Large intestine (tissue), 3 donors: Measurements from ENCODE around the gene IRS1. TPM values are rescaled to one million over a fixed set of nuclear protein-coding genes. Genes with fewer than 3 reads are reported as not detected.
A peak's percentile ranks its signal among the peaks of the same experiment; 100 is the strongest.

Experiments
- DNase-seq, 2 donors: peaks; one replicate each; pipeline versions ENCODE4 v3.0.0 to v3.0.0-alpha.2; 2013
- H3K27ac ChIP-seq: one replicate; pipeline ENCODE4 v1.5.1; 2013; ENCODE audit warnings: low read length
- H3K27me3 ChIP-seq: 2 replicates; pipeline ENCODE4 v1.6.1; 2013; ENCODE audit warnings: low read length; ENCODE audit not compliant: control insufficient read depth, insufficient read depth
- H3K36me3 ChIP-seq: 2 replicates; pipeline ENCODE4 v1.6.1; 2013; ENCODE audit warnings: low read length; ENCODE audit not compliant: control insufficient read depth, insufficient read depth
- H3K4me1 ChIP-seq: one replicate; pipeline ENCODE4 v1.6.1; 2013; ENCODE audit warnings: low read length; ENCODE audit not compliant: control insufficient read depth, insufficient read depth
- H3K4me3 ChIP-seq: one replicate; pipeline ENCODE4 v1.5.1; 2013; ENCODE audit warnings: low read length
- H3K9me3 ChIP-seq: one replicate; pipeline ENCODE4 v1.6.1; 2013; ENCODE audit warnings: mild to moderate bottlenecking, low read depth, low read length, moderate library complexity; ENCODE audit not compliant: control insufficient read depth
- WGBS: methylation state at CpG from one replicate; pipeline ENCODE4 v1.1.5; 2013; ENCODE audit warnings: low lambda C conversion rate; ENCODE audit not compliant: insufficient coverage; 5-methylcytosine and 5-hydroxymethylcytosine counted together
- polyA plus RNA-seq: library from polyadenylated mRNA; unstranded; fragments of 120-200 nt; gene quantifications from one replicate; pipeline ENCODE4 v1.2.1, GENCODE V29; 2013

Gene IRS1
- polyA plus RNA-seq, 1 donor: 23.1 TPM

- H3K4me1 ChIP-seq: peaks cover 38% of the 10 kb centered on the region
- no peaks in the 10 kb centered on the region for H3K27me3 ChIP-seq
- WGBS: no CpG with 5 or more reads among the region's 50 CpGs
- peak in 1 of 2 donors; percentile 14 for DNase-seq
- peaks cover 27% of the 10 kb centered on the region for H3K36me3 ChIP-seq
- H3K9me3 ChIP-seq: peaks cover 18% of the 10 kb centered on the region
- no peak overlapping the region for H3K27ac ChIP-seq
- peak overlapping the region; percentile 93 for H3K4me3 ChIP-seq
Measured at GRCh38 chr2:226797289-226797988, 2.2 kb downstream of the IRS1 start.

DNA sequence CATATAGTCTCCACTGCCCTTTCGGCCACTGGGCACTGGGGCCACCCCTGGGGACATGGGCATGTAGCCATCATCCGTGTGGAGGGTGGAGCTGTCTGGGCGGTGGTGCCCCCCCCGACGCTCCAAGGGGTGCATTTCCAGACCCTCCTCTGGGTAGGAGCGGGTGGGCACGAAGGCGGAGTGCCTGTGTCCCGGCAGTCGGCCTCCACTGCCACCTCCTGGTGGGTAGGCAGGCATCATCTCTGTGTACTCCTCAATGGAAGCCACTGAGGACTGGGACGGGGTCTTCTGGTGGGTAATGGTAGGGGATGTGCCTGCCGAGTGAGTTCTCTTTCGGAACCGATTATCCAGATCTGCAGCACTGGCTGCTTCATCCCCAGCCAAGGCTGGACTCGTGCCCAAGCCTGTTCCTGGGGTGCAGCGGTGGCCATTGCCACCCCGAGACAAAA is 2.8 kb downstream of the IRS1 start:
- H3K27ac ChIP-seq: peak overlapping the region; percentile 13
- H3K36me3 ChIP-seq: peaks cover 27% of the 10 kb centered on the region
- peak overlapping the region; percentile 93 for H3K4me3 ChIP-seq
- peaks cover 42% of the 10 kb centered on the region for H3K4me1 ChIP-seq
- WGBS: no CpG with 5 or more reads among the region's 17 CpGs
- H3K27me3 ChIP-seq: no peaks in the 10 kb centered on the region
- DNase-seq: peak in 1 of 2 donors; percentile 20
- peaks cover 18% of the 10 kb centered on the region for H3K9me3 ChIP-seq

GRCh38 chr2:226796012-226796839 is 3.4 kb downstream of the IRS1 start:
- Histone ChIP-seq H3K27ac (peak overlapping the region; percentile 96), H3K4me1 (peaks cover 42% of the 10 kb centered on the region), H3K4me3 (peak overlapping the region; percentile 41), H3K36me3 (peaks cover 27% of the 10 kb centered on the region), H3K27me3 (no peaks in the 10 kb centered on the region), H3K9me3 (peaks cover 18% of the 10 kb centered on the region)
- DNase-seq: peak in 1 of 2 donors; percentile 8
- no CpG with 5 or more reads among the region's 25 CpGs for WGBS

DNA sequence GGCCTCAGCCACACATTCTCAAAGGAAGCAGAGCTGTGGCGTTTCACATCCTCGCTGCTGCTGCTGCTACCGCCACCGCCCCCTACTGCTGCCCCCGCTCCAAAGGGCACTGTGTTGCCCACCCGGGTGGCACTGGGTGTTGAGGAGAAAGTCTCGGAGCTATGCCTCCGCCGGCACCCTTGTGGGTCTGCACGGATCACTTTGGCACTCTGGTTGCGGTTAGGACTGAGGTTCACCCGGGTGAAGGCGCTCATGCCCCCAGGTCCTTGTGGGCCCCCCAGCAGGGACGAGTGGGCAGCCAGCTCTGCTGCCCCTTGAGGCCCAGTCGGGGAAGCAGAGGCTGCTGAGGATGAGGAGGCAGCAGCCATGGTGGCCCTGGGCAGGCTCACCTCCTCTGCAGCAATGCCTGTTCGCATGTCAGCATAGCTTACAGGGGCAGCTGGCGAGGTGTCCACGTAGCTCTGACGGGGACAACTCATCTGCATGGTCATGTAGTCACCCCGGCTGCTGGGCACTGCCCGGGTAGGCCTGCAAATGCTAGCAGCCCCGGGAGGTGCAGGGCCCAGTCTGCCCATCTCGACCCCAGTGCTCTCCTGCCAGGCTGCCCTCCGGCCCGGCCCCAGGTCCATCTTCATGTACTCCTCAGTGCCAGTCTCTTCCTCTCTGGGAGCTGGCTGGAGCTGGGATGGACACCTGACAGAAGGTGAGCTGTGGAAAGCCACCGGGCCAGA is 4.2 kb downstream of the IRS1 start:
- Histone ChIP-seq H3K4me1 (peaks cover 44% of the 10 kb centered on the region), H3K9me3 (peaks cover 18% of the 10 kb centered on the region), H3K27ac (peak overlapping the region; percentile 96), H3K36me3 (peaks cover 27% of the 10 kb centered on the region), H3K4me3 (peak overlapping the region; percentile 41), H3K27me3 (no peaks in the 10 kb centered on the region)
- WGBS: no CpG with 5 or more reads among the region's 26 CpGs
- peak in 1 of 2 donors; percentile 21 for DNase-seq

GRCh38 chr2:226794751-226795171 is 4.9 kb downstream of the IRS1 start:
- peak in 1 of 2 donors; percentile 45 for DNase-seq
- Histone ChIP-seq H3K27me3 (no peaks in the 10 kb centered on the region), H3K4me1 (peaks cover 47% of the 10 kb centered on the region), H3K27ac (peak overlapping the region; percentile 96), H3K9me3 (peaks cover 18% of the 10 kb centered on the region), H3K4me3 (peak overlapping the region; percentile 41), H3K36me3 (peaks cover 27% of the 10 kb centered on the region)
- 40% methylated on average over 1 of the region's 9 CpGs for WGBS

DNA sequence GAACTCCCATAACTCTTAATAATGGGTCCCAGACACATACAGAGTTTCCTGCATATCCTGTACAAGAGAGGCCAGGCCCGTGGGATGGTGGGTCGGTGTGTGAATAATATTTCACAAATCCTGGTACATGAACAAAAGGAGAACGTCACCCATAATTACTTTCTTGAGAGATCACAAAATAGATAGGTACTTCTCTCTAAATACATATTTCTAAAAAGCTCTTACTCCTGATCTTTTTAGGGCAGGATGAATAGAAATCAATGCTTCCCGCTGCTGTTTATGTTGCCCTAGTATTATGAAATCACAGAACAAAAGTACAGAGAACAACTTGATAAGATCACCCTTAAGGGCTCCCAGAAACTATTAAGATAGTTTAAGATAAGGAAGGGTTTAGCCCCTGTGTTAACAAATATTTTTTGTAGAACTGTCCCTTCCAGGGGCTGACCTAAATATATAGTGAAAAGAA is 5.4 kb downstream of the IRS1 start:
- peak in 1 of 2 donors; percentile 54 for DNase-seq
- H3K4me1 ChIP-seq: peaks cover 52% of the 10 kb centered on the region
- 20% methylated on average over 1 of the region's 4 CpGs for WGBS
- peaks cover 27% of the 10 kb centered on the region for H3K36me3 ChIP-seq
- no peaks in the 10 kb centered on the region for H3K27me3 ChIP-seq
- peak overlapping the region; percentile 96 for H3K27ac ChIP-seq
- H3K9me3 ChIP-seq: peaks cover 18% of the 10 kb centered on the region
- H3K4me3 ChIP-seq: peak overlapping the region; percentile 41

- WGBS: no CpG with 5 or more reads among the region's 2 CpGs
- Histone ChIP-seq H3K9me3 (peaks cover 16% of the 10 kb centered on the region), H3K4me3 (peak overlapping the region; percentile 41), H3K36me3 (peaks cover 27% of the 10 kb centered on the region), H3K27me3 (no peaks in the 10 kb centered on the region), H3K27ac (peak overlapping the region; percentile 96), H3K4me1 (peaks cover 53% of the 10 kb centered on the region)
- DNase-seq: peak in 1 of 2 donors; percentile 8
Measured at GRCh38 chr2:226793646-226794045, 6.0 kb downstream of the IRS1 start.

DNA sequence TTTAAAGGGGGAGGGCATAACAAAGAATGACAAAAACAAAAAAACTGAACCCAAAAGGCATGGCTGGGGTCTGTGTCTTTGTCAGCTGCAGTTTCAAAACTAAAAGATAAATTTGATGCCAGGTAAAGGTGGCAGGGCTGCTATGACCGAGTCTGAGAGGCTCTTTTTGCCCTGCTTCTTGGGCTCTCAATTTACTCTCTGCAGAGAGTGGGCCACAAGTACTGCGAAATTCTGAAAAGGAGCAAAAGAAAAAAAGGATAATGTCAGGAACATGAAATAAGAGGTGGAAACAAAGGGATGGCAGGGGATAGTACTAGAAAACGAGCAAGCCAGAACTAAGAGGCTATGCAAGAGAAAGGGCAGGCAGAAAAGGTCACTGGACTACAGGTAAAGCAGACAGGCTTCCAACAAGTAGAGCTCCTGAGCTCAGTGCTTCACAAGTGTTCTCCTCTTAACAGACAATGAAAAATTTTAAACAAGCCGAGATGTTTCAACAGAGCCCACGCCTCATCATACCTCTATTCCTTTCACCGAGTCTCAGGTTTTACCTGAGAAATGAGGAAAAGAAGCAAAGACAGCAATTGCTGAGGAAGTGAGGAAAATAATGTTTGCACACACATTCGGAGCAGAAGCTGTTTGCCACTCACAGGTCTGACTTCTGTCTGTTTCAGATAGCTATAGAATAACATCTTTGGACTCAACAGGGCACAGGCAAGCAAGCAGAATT is 7.3 kb downstream of the IRS1 start:
- 25% methylated on average over 5 of the region's 7 CpGs for WGBS
- H3K4me3 ChIP-seq: peak overlapping the region; percentile 70
- peaks cover 23% of the 10 kb centered on the region for H3K36me3 ChIP-seq
- H3K27me3 ChIP-seq: no peaks in the 10 kb centered on the region
- H3K9me3 ChIP-seq: peaks cover 3% of the 10 kb centered on the region
- H3K27ac ChIP-seq: peak overlapping the region; percentile 96
- H3K4me1 ChIP-seq: peaks cover 45% of the 10 kb centered on the region
- DNase-seq: peak in 1 of 2 donors; percentile 60

- no peaks in the 10 kb centered on the region for H3K27me3 ChIP-seq
- H3K4me1 ChIP-seq: peaks cover 37% of the 10 kb centered on the region
- H3K9me3 ChIP-seq: no peaks in the 10 kb centered on the region
- peak; percentile 86 to 95 for DNase-seq
- peak overlapping the region; percentile 70 for H3K4me3 ChIP-seq
- no CpG with 5 or more reads among the region's 56 CpGs for WGBS
- peaks cover 15% of the 10 kb centered on the region for H3K36me3 ChIP-seq
- H3K27ac ChIP-seq: peak overlapping the region; percentile 96
Measured at GRCh38 chr2:226791487-226792081, 8.0 kb downstream of the IRS1 start.
